ENCODE results near the gene ARMC5.
"Not testable (repeated sequence)": the region's sequence is repeated elsewhere in the genome, so short reads cannot be mapped to it uniquely, and the experiment has no call there.

ARMC5 gene

GRCh38 chr16:31435341-31436220 is 23.7 kb upstream of the ARMC5 start:
- DNase-seq, result no peak

- DNase-seq, result no peak
Measured at GRCh38 chr16:31436221-31437045, 22.9 kb upstream of the ARMC5 start.

- DNase-seq, result no peak
Measured at GRCh38 chr16:31438414-31438813, 20.9 kb upstream of the ARMC5 start.

DNA sequence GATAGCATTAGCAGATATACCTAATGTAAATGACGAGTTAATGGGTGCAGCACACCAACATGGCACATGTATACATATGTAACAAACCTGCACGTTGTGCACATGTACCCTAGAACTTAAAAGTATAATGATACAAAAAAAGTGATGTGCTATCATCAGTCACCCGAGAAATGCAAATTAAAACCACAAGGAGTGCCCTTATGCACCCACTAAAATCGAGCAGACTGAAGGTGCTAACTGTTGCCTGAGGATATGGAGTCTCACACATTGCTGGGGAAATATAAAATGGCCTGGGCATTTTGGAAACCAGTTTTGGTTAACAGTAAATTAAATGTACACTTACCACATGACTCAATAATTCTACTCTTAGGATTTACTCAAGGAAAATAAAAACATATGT is 20.3 kb upstream of the ARMC5 start:
- DNase-seq, result not testable (repeated sequence)

GRCh38 chr16:31439519-31439918 is 19.8 kb upstream of the ARMC5 start:
- no peak for DNase-seq

DNA sequence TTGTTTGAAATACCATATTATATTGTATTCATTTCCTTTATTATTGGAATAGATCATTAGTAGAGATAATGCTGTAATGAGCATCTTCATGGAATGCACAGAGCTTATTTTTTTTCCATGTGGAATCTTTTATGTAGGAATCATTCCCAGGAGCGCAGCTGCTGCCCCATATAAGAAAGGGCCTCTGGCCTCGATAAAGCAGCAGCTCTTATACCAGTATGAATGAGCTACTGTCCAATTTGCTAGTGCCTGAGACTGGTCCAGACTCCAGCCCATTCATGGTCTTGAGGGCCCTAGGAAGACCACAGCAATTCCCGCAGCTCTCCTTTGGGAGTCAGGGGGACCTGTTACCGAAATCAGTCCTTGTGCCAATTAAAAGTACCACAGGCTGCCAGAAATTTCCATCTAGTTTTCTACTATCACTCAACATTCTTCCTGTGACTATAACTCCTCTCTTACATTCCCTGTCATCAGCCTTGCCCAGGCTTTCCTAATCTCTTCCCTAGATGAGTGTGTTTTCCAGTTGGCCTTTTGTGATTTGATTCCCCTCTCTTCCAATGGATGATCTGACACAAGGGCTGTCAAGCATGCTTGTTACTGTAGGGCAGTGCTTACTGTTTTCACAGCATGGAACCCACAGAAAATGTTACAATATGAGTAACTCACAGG is 18.7 kb upstream of the ARMC5 start:
- no peak for DNase-seq

- DNase-seq, result no peak
Measured at GRCh38 chr16:31441956-31442355, 17.3 kb upstream of the ARMC5 start.

GRCh38 chr16:31445931-31446330 is 13.4 kb upstream of the ARMC5 start:
- not testable (repeated sequence) for DNase-seq

- DNase-seq, result no peak
Measured at GRCh38 chr16:31451201-31451600, 8.1 kb upstream of the ARMC5 start.

DNA sequence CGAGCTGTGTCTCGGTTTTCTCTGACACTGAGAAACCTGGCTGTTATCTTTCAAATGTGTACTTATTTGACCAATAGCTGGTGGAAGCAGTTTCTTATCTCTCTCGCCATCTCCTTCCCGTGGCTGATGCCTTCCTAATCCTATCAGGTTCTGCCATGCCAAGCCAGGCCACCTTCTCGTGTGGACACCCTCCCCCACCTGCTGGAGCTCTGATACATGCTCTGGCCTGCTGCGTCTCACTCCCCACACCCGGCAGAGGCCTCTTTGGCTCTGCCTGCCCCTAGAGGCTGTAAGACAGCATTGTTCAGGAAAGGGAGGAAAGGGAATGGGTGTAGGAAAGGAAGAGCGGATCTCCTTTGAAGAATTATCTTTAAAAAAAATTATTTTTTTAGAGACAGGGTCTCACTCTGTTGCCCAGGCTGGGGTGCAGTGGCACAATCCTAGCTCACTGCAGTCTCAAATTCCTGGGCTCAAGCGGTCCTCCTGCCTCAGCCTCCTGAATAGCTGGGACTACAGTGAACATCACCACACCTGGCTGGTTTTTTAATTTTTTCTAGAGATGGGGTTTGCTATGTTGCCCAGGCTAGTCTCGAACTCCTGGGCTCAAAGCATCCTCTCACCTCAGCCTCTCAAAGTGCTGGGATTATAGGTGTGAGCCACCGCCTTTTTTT is 7.5 kb upstream of the ARMC5 start:
- no peak for DNase-seq

- no peak for DNase-seq
Measured at GRCh38 chr16:31452631-31453106, 6.6 kb upstream of the ARMC5 start.

DNA sequence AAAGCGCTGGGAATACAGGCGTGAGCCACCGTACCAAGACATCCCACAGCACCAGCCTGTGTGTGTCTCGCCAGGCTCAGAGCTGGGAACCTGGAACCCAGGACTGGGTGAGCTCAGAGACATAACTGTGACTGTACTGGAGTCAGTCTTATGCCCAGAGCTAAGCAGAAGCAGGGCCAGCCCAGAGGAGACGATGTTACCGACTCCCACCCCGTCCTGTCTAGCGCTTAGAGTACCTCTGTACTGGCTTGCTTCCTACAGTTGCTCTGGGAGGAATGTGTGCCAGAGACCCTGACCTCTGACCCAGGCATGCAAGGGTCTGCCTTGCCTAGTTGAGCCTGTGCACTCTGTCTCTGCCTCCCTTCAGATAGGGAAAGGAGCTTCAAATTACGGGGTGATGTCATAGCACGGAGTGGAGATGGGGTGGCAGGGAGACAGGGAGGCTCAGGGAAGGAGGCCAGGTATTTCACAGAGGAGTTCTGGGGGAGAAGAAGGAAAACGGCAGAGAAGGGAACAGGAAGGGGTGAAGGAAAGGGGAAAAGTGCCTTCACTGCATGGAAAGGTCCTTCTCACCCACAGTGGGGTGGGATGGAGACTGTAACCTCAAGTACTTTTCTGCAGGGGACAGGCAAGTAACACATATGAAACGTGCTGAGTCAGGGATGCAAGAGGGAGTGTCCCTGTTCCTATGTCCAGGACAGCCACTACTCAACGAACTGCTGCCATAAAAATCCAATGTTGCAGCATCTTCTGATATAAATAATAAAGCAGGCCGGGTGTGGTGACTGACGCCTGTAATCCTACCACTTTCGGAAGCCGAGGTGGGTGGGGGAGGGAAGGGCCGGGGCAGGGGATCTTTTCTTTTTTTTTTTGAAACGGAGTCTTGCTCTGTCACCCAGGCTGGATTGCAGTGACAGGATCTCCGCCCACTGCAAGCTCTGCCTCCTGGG is 5.8 kb upstream of the ARMC5 start:
- DNase-seq, result no peak

GRCh38 chr16:31455601-31456314 is 3.5 kb upstream of the ARMC5 start:
- peak; percentile 33 for DNase-seq

DNA sequence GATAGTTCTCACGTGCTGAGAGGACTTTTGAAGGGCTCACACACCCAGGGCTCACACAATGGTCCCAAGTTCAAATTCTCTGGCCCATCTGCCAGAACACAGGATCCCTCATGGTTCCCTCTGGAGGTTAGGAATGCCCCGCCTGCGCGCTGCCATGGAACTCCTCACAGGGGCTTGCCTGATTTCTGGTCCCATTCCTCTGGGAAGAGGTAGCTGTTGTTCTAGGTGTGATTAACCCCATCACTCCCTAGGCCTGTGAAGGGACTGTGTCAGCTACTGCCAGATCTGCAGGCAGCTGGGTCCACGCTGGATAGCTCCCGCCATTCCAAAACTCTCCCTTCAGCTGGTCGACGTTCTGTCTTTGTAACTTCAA is 2.3 kb upstream of the ARMC5 start:
- DNase-seq, result no peak

GRCh38 chr16:31458073-31458843 is 1.0 kb upstream of the ARMC5 start:
- DNase-seq, result peak; percentile 68

GRCh38 chr16:31459687-31460581 is 633 bp downstream of the ARMC5 start:
- DNase-seq, result peak; percentile 99

DNA sequence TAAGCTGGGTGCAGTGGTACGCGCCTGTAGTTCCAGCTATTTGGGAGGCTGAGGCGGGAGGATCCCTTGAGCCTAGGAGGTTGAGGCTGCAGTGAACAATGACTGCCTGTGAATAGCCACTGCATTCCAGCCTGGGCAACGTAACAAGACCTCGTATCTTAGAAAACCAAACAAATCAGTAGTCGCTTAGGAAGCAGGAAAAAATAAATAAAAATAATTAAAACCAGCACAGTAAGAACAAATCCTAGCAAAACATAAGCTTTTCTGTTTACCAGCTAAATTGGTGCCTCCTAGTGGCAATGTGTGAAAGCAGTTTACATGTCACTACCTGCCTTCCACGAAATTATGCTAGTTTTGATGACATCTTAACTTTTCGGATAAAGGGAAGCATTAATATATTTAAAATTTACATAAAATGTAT is 1.3 kb downstream of the ARMC5 start:
- DNase-seq, result peak; percentile 64

DNA sequence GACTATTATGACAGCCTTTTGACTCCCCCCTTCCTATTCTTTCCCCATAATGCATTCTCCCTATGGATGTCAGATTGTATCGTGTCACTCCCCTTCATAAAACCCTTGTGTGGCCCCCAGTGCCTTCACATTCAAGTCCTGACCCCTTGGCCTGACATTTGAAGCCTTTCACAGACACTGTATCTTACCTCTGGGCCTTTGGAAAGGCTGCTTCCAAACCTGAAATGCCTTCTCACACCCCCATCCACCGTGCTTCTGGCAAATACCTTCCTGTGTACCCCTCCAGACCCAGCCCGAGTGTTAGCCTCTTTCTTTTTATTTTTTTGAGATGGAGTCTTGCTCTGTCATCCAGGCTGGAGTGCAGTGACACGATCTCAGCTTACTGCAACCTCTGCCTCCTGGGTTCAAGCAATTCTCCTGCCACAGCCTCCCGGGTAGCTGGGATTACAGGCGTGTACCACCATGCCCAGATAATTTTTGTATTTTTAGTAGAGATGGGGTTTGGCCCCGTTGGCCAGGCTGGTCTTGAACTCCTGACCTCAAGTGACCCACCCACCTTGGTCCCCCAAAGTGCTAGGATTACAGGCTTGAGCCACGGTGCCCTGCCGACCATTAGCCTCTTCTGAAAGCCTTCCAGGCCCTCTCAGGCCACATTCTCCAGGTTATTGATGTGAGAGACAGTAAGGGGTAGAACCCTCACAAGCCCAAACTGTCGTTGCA is 2.1 kb downstream of the ARMC5 start:
- no peak for DNase-seq
